GM12878 (cell line): Measurements from ENCODE around the gene ZNF428. TPM values are rescaled to one million over a fixed set of nuclear protein-coding genes. Genes with fewer than 3 reads are reported as not detected.
A peak's percentile ranks its signal among the peaks of the same experiment; 100 is the strongest.

ENCODE experiments used
- DPF2 ChIP-seq: fragments of 450-650 bp; IDR thresholded peaks from 2 replicates; pipeline ENCODE4 v1.6.1; 2017; ENCODE audit warnings: mild to moderate bottlenecking
- HDAC6 ChIP-seq: fragments of 200-600 bp; sonication (generic); IDR thresholded peaks from one replicate; pipeline ENCODE4 v1.8.0; 2017; ENCODE audit warnings: antibody characterized with exemption; ENCODE audit not compliant: unreplicated experiment
- JUNB ChIP-seq: IDR thresholded peaks from 2 replicates; pipeline ENCODE4 v1.6.1; 2016; ENCODE audit warnings: antibody characterized with exemption, mild to moderate bottlenecking
- KDM1A ChIP-seq: fragments of 200-600 bp; sonication (generic); IDR thresholded peaks from 2 replicates; pipeline ENCODE4 v1.6.1; 2016; ENCODE audit warnings: borderline replicate concordance
- MTA3 ChIP-seq: IDR thresholded peaks from 2 replicates; pipeline ENCODE4 v1.6.1; 2012; ENCODE audit warnings: low read length, inconsistent platforms, borderline replicate concordance
- NBN ChIP-seq: fragments of 450-650 bp; IDR thresholded peaks from 2 replicates; pipeline ENCODE4 v1.6.1; 2016
- RAD51 ChIP-seq: fragments of 450-650 bp; IDR thresholded peaks from 2 replicates; pipeline ENCODE4 v1.6.1; 2016; ENCODE audit warnings: moderate library complexity, mild to moderate bottlenecking, inconsistent platforms
- SMARCA5 ChIP-seq: fragments of 450-650 bp; IDR thresholded peaks from 2 replicates; pipeline ENCODE4 v1.6.1; 2017; ENCODE audit warnings: mild to moderate bottlenecking
- SP1 ChIP-seq: IDR thresholded peaks from one replicate; pipeline ENCODE4 v1.6.1; 2011; ENCODE audit warnings: low read depth, low read length
- ZNF217 ChIP-seq: fragments of 450-650 bp; IDR thresholded peaks from 2 replicates; pipeline ENCODE4 v1.6.1; 2017; ENCODE audit warnings: antibody characterized with exemption, mild to moderate bottlenecking
- polyA plus RNA-seq, 11 experiments: library from polyadenylated mRNA; depleted of rRNA in 4 of 11; unstranded in 6 of 11; stranded (reverse) in 5 of 11; fragments of >200 nt; fragmentation: Nextera tagmentation in 4 of 11; fragmentation: Illumina TruSeq in 1 of 11; extraction: Ambion mirVana in 4 of 11; extraction: Trizol in 1 of 11; gene quantifications; 1 replicate in 1 of 11; 2 replicates in 10 of 11; pipeline versions ENCODE4 v1.2.1 to v1.2.3, GENCODE V29; 2011 to 2016; ENCODE audit warnings: inconsistent platforms in 2 of 11, missing spikeins in 2 of 11, low read depth in 1 of 11
- total RNA-seq, 4 experiments: library from RNA; depleted of rRNA in 3 of 4; stranded (reverse); fragments of >200 nt in 3 of 4; fragmentation: Illumina TruSeq in 1 of 4; extraction: Trizol in 1 of 4; gene quantifications; 2 replicates each; pipeline versions ENCODE4 v1.2.1 to v1.2.3, GENCODE V29; 2013 to 2021
- TF ChIP-seq, protein P1 (sequence below): fragments of 450-650 bp; IDR thresholded peaks from 2 replicates; pipeline ENCODE4 v1.6.1; 2017; ENCODE audit warnings: antibody characterized with exemption, mild to moderate bottlenecking, moderate library complexity

Gene ZNF428
- total and polyA plus RNA-seq, 10 of the 15 experiments (the other 5 are each of a cell fraction or from before 2014, with no cell fraction given): 0.27 to 57.8 (median 20.4) TPM

- TF ChIP-seq MTA3 (no peak), NBN (no peak), ZNF217 (no peak), JUNB (no peak), SMARCA5 (no peak), DPF2 (no peak), HDAC6 (no peak), SP1 (peak; percentile 4), RAD51 (no peak), KDM1A (no peak)
- TF ChIP-seq, protein P1, sequence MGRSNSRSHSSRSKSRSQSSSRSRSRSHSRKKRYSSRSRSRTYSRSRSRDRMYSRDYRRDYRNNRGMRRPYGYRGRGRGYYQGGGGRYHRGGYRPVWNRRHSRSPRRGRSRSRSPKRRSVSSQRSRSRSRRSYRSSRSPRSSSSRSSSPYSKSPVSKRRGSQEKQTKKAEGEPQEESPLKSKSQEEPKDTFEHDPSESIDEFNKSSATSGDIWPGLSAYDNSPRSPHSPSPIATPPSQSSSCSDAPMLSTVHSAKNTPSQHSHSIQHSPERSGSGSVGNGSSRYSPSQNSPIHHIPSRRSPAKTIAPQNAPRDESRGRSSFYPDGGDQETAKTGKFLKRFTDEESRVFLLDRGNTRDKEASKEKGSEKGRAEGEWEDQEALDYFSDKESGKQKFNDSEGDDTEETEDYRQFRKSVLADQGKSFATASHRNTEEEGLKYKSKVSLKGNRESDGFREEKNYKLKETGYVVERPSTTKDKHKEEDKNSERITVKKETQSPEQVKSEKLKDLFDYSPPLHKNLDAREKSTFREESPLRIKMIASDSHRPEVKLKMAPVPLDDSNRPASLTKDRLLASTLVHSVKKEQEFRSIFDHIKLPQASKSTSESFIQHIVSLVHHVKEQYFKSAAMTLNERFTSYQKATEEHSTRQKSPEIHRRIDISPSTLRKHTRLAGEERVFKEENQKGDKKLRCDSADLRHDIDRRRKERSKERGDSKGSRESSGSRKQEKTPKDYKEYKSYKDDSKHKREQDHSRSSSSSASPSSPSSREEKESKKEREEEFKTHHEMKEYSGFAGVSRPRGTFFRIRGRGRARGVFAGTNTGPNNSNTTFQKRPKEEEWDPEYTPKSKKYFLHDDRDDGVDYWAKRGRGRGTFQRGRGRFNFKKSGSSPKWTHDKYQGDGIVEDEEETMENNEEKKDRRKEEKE: no peak
Observed at GRCh38 chr19:43668406-43669109, 49.1 kb upstream of the ZNF428 start (continued).
